ENCODE results near the gene NSL1.

Gene NSL1

DNA sequence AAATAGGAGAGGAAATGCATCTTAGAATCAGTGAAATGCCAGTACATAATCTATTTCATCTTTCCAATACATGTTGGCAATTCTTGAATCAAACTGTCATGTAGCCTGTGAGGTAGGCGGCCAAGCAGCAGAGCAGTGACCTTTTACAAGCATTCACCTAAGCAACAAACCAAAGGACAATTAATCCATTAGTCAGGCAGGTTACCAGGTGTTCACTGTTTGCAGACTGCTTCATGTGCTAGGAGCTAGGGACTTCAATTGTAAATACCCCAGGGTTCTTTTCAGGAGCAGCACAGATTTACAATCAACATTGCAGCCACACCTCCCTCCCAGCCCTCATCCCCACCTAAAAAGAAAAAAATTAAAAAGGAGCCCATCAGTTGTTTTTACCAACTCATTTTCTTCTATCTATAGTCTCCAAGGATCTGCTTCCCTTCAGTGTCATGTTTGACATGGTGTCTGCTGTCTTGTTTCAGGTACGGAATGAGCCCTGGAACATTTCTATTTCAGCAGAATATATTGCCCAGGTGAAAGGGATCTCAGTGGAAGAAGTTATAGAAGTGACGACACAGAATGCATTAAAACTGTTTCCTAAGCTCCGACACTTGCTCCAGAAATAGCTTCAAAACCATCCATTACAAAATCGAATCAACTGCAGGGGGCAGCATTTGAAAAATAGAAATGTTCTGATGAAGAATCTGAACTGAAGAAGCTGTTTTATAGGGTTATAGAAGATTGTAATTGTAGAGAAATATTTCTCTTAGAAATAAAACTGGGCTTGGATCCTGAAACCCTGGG, 23.2 kb upstream of the NSL1 start:
- TF ChIP-seq, protein P1, sequence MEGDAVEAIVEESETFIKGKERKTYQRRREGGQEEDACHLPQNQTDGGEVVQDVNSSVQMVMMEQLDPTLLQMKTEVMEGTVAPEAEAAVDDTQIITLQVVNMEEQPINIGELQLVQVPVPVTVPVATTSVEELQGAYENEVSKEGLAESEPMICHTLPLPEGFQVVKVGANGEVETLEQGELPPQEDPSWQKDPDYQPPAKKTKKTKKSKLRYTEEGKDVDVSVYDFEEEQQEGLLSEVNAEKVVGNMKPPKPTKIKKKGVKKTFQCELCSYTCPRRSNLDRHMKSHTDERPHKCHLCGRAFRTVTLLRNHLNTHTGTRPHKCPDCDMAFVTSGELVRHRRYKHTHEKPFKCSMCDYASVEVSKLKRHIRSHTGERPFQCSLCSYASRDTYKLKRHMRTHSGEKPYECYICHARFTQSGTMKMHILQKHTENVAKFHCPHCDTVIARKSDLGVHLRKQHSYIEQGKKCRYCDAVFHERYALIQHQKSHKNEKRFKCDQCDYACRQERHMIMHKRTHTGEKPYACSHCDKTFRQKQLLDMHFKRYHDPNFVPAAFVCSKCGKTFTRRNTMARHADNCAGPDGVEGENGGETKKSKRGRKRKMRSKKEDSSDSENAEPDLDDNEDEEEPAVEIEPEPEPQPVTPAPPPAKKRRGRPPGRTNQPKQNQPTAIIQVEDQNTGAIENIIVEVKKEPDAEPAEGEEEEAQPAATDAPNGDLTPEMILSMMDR (conservative IDR thresholded peaks at IDR 0.05; ENCODE audit: low read depth, low read length), result peak; percentile 44
- DNase-seq (ENCODE audit: low read depth), result peak; percentile 49

DNA sequence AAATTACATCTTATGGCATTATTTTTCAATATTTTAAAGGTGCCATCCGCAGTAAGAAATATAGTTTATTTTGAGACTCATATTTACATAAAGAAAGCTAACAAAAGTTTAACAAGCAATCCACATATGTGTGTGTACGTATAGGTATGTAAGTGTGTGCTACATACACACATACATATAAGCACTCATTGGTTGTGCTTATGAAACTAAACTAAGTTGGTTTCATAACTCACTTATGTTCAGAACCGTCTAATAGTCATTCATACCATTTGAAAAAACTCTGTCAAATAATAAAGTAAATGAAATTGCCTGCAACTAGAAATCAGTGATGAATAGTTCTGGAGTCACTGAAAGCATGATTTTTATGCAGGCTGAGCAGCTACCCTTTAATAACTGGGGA, 14.2 kb upstream of the NSL1 start:
- no peak overlapping the region for H3K4me3 ChIP-seq (ENCODE audit: low read depth, low read length)
- no peak for DNase-seq (ENCODE audit: low read depth)
- TF ChIP-seq, protein P1 (conservative IDR thresholded peaks at IDR 0.05; ENCODE audit: low read depth, low read length), result no peak

More for the DNA sequence above, 23.2 kb upstream of the NSL1 start:
- H3K4me3 ChIP-seq (ENCODE audit: low read depth, low read length), result no peak overlapping the region

DNA sequence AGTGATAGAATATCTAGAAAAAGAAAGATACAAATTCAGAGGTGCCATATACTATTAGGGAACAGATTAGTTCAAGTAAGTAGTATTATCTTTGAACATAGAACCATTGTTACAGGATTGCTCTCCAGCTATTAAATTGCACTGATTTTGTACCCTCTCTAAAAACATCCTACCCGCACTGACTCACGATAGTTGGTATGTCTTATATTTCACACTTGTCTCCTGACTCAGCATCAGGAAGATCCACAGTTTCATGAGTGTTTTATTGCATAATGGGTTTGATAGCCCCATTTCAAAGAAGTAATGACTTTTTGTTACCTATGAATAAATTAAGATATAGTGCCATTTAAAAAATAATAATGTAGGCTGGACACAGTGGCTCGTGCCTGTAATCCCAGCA, 6.1 kb upstream of the NSL1 start:
- TF ChIP-seq, protein P1 (conservative IDR thresholded peaks at IDR 0.05; ENCODE audit: low read depth, low read length), result no peak
- peak; percentile 43 for DNase-seq (ENCODE audit: low read depth)
- no peak overlapping the region for H3K4me3 ChIP-seq (ENCODE audit: low read depth, low read length)

DNA sequence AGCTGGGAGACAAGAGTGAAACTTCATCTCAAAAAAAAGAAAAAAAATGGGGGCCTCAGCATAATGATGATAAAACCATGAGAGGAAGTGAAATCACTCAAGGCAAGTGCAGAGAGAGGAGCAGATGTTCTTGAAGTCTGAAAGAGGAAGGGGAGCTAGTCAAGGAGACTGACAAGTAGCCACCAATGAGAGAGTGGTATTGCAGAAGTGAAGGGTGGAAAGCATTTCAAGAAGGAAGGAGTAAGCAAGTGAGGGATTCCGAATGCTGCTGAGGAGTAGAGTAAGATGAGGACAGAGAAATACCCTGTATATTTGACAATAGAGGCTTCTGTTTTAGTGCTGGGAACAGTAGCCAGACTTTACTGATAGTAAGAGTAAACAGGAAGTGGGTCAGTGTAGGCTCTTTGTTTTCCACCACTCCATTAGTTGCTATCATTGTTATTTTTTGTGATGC, 3.0 kb upstream of the NSL1 start:
- TF ChIP-seq, protein P1 (conservative IDR thresholded peaks at IDR 0.05; ENCODE audit: low read depth, low read length), result no peak
- DNase-seq (ENCODE audit: low read depth), result no peak
- H3K4me3 ChIP-seq (ENCODE audit: low read depth, low read length), result no peak overlapping the region

DNA sequence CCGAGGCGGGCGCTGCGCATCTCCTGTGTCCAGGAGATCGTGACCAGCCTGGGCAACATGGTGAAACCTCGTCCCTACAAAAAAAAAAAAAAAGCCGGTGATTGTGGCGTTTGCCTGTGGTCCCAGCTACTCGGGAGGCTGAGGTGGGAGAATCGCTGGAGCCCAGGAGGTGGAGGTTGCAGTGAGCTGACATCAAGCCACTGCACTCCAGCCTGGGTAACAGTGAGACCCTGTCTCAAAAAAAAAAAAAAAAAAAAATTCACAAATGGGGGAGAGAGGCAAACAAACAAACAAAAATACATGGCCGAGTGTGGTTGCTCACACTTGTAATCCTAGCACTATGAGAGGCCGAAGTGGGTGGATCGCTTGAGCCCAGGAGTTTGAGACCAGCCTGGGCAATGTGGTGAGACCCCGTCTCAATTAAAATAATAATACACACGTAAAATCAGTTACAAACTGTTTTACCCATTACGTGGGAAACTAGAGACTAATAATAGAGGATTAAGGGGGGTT, 875 bp upstream of the NSL1 start:
- no peak for DNase-seq (ENCODE audit: low read depth)
- TF ChIP-seq, protein P1 (conservative IDR thresholded peaks at IDR 0.05; ENCODE audit: low read depth, low read length), result no peak

DNA sequence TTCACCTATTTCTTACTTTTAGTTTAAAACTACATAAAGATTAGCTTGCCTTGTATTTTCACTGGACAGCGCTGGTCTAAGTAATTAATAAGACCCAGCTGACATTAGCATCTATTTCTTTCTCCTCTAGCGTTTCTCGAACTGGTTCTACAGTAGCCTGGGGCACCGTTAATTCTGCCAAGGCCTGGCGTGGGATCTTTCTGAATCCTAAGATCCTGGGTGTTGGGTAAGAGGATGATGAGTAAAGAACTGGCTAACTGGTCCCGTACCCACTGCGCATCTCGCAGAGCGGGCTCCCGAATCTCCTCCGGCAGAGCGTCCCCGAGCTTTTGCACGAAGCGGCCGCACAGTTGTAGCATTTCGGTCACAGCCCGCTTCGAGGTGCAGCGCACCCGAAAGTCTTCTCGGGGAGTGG, 309 bp downstream of the NSL1 start:
- TF ChIP-seq, protein P1 (conservative IDR thresholded peaks at IDR 0.05; ENCODE audit: low read depth, low read length), result no peak
- H3K4me3 ChIP-seq (ENCODE audit: low read depth, low read length), result peak overlapping the region; percentile 99
- peak; percentile 73 for DNase-seq (ENCODE audit: low read depth)

More for the DNA sequence above, 875 bp upstream of the NSL1 start:
- H3K4me3 ChIP-seq (ENCODE audit: low read depth, low read length), result peak overlapping the region; percentile 99
